ENCODE measurements around the gene HSD11B2.

GRCh38 chr16:67412294-67412693, 18.6 kb upstream of the HSD11B2 start:
- TF ChIP-seq SUZ12 (IDR thresholded peaks at IDR 0.05; ENCODE audit: extremely low read depth, insufficient read depth, insufficient read length) (no peak), YY1 (IDR thresholded peaks at IDR 0.05; ENCODE audit: insufficient read depth, insufficient read length) (no peak)

Measured in NT2/D1 (cell line).